ENCODE measurements around the gene ADTRP. TPM values are rescaled to one million over a fixed set of nuclear protein-coding genes. Genes with fewer than 3 reads are reported as not detected.

ADTRP gene
- total RNA-seq, 2 donors from 2014 or later = 56.6 to 79.9 TPM

GRCh38 chr6:11748591-11749210, 29.9 kb downstream of the ADTRP start:
- no peak for DNase-seq
- no peak for TF ChIP-seq CTCF (IDR thresholded peaks at IDR 0.05)
- no peak overlapping the region for H3K4me3 ChIP-seq
- intact Hi-C loops (cut with DNase I) = no loop called here
- H3K27me3 ChIP-seq = no peaks in the 10 kb centered on the region
- no peaks in the 10 kb centered on the region for H3K36me3 ChIP-seq
- H3K27ac ChIP-seq = no peak overlapping the region
- H3K9ac ChIP-seq (ENCODE audit: low read depth in 2 of 2, low read length in 2 of 2) = no peak overlapping the region
- no peaks in the 10 kb centered on the region for H3K9me3 ChIP-seq
- no peaks in the 10 kb centered on the region for H3K4me1 ChIP-seq

- Histone ChIP-seq H3K36me3 (no peaks in the 10 kb centered on the region), H3K27me3 (no peaks in the 10 kb centered on the region), H3K27ac (no peak overlapping the region), H3K4me1 (no peaks in the 10 kb centered on the region), H3K4me3 (no peak overlapping the region), H3K9ac (ENCODE audit: low read depth in 2 of 2, low read length in 2 of 2) (no peak overlapping the region), H3K9me3 (no peaks in the 10 kb centered on the region)
- no peak for TF ChIP-seq CTCF (IDR thresholded peaks at IDR 0.05)
- DNase-seq = no peak
- intact Hi-C loops (cut with DNase I) = no loop called here
Measured at GRCh38 chr6:11747021-11747420, 31.6 kb downstream of the ADTRP start.

- no peak overlapping the region for H3K9ac ChIP-seq (ENCODE audit: low read depth in 2 of 2, low read length in 2 of 2)
- no peaks in the 10 kb centered on the region for H3K9me3 ChIP-seq
- TF ChIP-seq CTCF (IDR thresholded peaks at IDR 0.05) = no peak
- H3K36me3 ChIP-seq = no peaks in the 10 kb centered on the region
- peak; percentile 67 for DNase-seq
- H3K4me1 ChIP-seq = no peaks in the 10 kb centered on the region
- H3K4me3 ChIP-seq = no peak overlapping the region
- H3K27me3 ChIP-seq = no peaks in the 10 kb centered on the region
- peak overlapping the region; percentile 15 for H3K27ac ChIP-seq
- intact Hi-C loops (cut with DNase I) = no loop called here
Measured at GRCh38 chr6:11744753-11745152, 33.9 kb downstream of the ADTRP start.

- Histone ChIP-seq H3K27ac (peak overlapping the region; percentile 15), H3K4me3 (no peak overlapping the region), H3K4me1 (no peaks in the 10 kb centered on the region), H3K9ac (ENCODE audit: low read depth in 2 of 2, low read length in 2 of 2) (no peak overlapping the region), H3K27me3 (no peaks in the 10 kb centered on the region), H3K9me3 (no peaks in the 10 kb centered on the region), H3K36me3 (no peaks in the 10 kb centered on the region)
- intact Hi-C loops (cut with DNase I) = no loop called here
- TF ChIP-seq CTCF (IDR thresholded peaks at IDR 0.05) = no peak
- DNase-seq = no peak
Measured at GRCh38 chr6:11744101-11744500, 34.5 kb downstream of the ADTRP start.

- Histone ChIP-seq H3K9ac (ENCODE audit: low read depth in 2 of 2, low read length in 2 of 2) (no peak overlapping the region), H3K36me3 (no peaks in the 10 kb centered on the region), H3K4me3 (no peak overlapping the region), H3K4me1 (no peaks in the 10 kb centered on the region), H3K9me3 (no peaks in the 10 kb centered on the region), H3K27ac (no peak overlapping the region), H3K27me3 (no peaks in the 10 kb centered on the region)
- TF ChIP-seq CTCF (IDR thresholded peaks at IDR 0.05) = no peak
- intact Hi-C loops (cut with DNase I) = no loop called here
- no peak for DNase-seq
Measured at GRCh38 chr6:11740875-11741274, 37.7 kb downstream of the ADTRP start.
